GM10847 (cell line): ENCODE data around the gene SAE1.

Experiments used
- POLR2A ChIP-seq: IDR thresholded peaks from 2 replicates; pipeline ENCODE4 v1.6.1; 2011; ENCODE audit not compliant: insufficient read length; ENCODE audit errors: extremely low read depth

SAE1 gene

DNA sequence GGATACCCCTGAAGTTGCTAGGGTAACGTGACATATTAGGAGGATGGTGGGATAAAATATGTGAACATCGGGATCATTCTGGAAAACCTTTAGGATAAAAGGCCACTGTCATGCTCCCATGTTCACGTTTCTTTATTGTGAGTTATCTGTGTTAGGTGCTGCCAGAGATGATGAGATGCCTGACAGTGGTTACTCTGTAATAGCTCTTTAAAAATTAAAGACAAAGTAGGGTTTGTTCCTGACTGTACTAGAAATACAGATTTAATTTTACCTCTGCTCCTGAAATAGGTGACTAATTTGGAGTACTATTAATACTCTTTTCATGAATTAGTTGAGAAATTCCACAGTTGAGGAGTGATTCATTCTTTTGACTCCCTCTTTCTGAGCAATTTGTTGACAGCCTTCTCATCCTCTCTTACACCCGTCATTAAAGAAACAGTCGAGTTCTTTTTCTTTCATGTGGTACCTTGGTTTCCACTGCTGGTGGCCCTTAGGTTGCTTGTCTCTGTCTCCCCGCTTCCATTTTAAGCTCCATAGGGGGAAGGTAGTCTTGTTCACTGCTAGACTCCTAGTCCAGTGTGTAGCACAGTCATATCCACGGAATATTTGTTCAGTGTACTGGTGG is 28.4 kb downstream of the SAE1 start:
- no peak for TF ChIP-seq POLR2A

DNA sequence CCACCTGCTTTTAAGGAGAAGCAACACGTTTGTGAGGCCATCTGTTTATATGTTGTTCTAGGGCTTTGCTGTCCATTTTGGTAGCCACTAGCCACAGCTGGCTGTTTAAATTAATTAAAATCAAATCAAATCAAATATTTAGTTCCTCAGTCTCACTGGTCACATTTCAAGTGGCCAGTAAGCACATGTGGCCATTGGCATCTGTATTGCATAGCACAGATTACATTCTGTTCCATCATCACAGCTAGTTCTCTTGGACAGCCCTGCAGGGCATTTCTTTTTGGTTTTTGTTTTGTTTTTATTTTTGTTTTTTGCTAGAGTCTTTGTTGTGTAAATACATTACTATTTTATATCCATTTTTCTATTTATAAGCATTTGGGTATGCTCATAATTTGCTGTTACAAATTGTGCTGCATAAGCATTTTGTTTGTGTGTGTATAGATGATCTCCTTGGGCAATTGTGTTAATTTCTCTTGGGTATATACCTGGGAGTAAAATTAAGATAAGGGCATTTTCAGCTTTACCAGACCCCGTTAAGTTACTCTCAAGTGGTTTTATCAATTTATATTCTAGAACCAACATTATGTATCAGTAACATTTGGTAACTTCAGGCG is 31.3 kb downstream of the SAE1 start:
- TF ChIP-seq POLR2A = no peak

DNA sequence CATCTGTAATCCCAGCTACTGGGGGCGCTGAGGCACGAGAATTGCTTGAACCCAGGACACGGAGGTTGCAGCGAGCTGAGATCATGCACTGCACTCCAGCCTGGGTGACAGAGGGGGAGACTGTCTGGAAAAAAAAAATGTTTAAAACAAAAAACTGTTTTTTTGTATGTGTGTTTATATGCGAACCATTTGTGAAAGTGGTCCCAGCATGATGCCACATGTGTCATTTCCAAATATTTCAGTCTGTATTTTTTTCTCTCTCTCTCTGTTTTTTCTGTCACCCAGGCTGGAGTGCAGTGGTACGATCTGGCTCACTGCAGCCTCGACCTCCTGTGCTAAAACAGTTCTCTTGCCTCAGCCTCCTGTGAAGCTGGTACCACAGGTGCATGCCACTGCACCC is 37.4 kb downstream of the SAE1 start:
- no peak for TF ChIP-seq POLR2A

DNA sequence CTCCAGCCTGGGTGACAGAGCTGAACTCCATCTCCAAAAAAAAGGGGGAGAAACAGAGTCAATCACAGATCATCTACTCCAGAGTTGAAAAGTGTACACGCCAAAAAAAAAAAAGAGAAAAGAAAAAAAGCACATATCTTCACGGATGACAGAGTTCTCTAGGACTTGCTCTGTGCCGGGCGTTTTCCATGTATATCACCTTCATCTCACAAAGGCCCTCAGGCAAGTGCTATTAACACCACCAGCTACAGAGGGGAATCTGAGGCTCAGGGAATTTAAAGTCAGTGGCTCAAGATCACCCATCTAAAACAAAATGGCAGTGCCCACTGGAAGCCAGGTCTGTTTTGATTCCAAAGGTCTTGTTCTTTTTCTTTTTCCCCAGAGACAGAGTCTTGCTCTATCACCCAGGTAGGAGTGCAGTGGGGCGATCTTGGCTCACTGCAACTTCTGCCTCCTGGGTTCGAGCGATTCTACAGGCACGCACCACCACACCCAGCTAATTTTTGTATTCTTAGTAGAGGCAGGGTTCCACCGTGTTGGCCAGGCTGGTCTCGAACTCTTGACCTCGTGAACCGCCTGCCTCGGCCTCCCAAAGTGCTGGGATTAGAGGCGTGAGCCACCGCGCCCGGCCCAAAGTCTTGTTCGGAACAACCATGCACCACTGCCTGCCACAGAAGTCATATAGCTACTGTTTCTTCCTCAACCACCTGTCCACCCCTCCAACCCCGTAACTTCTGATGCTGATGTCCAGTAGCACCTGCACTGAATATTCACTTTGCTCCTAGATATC is 42.2 kb downstream of the SAE1 start:
- TF ChIP-seq POLR2A = no peak

DNA sequence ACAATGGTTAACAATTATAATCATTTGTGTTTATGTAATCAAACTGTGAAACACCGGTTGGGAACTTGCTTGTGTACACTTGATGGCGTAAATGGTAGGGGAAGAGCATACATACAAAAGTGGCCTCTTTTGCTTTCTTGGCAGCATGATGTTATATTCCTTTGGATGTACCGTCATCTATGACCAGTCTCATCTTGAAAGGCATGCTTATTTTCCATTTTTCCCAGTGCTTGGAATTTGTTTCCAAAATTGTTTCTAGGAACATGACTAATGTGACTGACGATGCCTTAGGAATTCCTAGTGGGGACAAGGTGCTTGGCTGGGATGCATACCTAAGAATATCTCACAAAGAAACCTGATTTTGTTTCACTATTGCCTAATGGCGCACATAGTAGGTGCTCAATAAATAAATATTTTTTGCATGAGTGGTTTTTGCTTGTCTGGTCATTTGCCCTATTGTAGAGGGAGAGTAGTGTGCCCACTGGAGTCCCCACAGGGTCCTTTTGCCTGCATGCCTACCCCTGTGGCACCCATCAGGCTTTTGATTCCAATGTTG is 45.5 kb downstream of the SAE1 start:
- no peak for TF ChIP-seq POLR2A

DNA sequence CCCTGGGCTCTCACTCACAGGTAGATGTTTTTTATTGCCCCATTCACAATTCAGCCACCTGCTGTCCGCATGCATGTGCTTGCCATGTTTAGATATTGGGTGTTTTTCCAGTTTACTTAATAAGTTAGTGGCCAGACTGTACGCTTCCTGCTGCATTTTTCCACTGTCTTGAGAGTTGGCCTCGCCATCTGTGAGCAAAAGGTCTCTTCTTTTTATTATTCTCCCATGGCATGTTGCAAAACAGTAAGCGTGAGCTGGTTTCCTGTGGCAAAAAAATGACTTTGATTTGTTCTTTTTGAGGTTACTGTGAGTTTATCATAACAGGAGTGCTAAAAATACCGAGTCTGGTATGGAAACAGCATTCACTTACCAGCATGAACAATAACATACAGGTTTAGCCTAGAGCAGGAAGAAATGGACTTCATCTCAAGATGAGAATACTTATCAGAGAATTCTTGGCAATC is 46.0 kb downstream of the SAE1 start:
- TF ChIP-seq POLR2A = no peak

DNA sequence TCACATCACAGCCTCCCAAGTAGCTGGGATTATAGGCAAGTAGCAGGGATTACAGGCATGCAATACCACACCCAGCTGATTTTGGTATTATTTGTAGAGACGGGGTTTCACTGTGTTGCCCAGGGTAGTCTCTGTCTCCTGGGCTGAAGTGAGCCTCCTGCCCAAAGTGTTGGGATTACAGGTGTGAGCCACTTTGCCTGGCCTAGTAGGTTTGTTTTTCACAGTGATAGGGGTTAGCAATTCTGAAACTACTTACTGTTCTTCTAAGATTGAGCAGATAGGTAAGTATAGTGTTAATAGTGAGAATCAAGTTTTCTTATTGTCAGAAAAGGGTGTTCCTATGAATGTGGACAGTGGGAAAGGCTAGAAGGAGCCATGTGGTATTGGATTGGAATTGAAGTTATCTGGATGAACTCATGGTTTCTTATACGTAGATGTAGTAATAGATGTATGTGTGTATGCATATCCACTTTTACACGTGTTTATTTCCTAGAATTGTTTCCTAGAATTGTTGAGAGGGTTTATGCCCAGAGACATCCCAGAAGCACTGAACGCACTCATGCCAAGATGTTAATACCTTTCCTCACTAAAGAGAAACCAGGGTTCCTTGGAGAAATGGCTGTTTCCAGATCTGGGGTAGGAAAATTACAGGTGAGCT is 49.1 kb downstream of the SAE1 start:
- no peak for TF ChIP-seq POLR2A

DNA sequence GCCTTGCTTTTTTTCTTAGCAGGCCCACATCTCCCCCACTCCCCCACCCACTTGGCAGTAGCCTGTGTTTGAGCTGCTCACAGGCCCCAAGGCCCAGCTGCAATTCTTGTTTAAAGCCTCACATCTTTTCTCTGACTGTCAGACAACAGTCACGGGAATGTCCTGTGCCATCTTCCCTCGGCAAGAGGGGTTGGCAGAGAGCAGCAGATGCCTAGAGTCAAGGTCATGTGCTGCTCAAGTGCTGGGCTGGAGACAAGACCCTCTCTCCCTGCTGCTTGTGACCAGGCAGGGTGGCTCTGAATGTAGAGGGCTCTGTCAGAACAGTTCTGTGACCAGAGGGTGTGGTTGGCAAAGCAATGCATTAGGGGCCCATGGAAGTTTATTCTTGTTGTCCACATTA is 53.0 kb downstream of the SAE1 start:
- TF ChIP-seq POLR2A = no peak

DNA sequence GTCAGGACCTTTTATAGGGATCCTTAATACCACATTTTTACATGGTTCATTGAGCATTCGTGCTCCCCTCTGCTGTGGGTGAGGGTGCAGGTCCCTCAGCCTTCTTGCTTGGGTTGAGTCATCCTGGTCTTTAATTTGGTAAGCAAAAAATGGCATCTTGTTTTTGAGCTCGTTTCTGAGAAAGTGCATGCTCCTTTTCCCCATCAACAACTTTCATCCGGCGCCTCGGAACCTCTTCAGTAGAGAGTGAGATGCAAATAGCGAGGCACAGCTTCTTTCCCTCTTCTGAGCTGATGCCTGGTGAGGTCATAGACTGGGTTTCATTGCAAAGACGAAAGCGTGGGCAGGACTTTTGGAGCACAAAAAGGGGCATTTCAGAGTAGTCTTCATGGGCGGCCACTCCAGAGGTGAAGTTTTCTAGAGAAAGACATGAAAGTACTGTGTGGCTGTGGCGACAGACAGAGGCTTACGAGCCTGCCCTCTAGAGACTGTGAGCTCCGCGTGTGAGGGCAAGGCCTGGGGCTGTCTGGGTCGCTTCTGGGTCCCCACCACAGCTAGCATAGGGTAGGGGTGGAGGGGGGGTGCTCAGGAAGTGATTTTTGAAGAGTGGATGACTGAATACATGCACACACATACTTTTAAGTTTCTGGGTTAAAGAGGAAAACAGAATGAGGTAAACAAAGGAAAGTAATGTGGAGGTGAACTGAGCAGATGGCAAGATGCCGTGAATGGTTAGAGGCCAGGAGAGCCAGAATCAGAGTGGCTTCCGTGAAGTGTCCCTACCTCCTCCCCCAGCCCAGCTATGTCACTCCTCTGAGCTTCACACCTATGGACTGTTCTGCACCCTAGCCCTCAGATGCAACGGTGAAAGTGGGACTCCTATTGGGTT is 56.1 kb downstream of the SAE1 start:
- TF ChIP-seq POLR2A = no peak

DNA sequence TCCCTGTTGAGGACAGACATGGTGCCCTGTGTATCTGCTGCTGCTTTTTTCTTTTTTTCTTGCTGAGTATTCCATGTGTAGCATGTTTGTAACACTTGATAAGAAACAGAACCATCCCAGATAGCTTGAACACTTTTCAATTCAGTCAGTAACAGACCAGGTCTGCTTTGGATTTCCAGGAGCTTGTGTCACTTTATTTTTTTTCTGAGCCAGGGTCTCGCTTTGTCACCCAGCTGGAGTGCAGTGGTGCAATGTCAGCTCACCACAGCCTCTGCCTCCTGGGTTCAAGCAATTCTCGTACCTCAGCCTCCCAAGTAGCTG is 56.7 kb downstream of the SAE1 start:
- no peak for TF ChIP-seq POLR2A

DNA sequence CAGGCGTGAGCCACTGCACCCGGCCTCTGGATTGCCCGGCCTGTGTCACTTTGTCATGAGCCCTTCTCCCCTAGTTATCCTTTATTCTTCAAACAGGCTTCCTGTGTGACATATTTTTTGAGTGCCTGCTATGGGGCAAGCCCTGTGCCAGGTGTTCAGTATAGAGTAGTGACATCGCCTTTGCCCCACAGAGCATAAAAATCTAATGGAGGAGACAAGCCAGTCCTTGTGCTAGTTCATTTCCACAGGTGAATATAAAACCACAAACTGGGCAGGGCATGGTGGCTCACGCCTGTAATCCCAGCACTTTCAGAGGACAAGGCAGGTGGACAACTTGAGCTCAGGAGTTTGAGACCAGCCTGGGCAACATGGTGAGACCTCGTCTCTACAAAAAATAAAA is 57.2 kb downstream of the SAE1 start:
- TF ChIP-seq POLR2A = no peak

DNA sequence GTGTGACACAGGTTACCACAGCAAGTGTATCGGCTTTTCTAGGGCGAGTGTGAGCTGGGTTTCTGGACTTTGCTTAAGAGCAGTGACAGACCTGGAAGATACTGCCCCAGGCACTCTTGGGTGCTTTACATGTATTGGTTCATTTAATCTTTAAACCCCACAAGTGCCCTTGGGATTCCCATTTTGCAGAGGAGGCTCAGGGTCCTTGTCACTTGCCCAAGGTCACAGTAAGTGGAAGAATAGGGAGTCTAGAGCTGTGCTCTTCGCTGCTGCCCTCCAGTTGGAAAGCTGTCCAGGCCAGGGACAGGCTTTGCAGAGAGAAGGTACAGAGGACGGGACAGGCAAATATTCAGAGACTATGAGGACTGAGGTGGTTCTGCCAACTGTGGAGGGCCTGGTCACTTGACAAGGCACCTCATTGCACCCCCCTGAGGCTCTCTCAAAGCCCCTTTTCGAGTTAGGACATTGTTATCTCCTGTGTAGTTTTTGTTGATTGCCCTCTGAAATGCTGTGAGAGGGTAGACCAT is 57.9 kb downstream of the SAE1 start:
- TF ChIP-seq POLR2A = no peak

DNA sequence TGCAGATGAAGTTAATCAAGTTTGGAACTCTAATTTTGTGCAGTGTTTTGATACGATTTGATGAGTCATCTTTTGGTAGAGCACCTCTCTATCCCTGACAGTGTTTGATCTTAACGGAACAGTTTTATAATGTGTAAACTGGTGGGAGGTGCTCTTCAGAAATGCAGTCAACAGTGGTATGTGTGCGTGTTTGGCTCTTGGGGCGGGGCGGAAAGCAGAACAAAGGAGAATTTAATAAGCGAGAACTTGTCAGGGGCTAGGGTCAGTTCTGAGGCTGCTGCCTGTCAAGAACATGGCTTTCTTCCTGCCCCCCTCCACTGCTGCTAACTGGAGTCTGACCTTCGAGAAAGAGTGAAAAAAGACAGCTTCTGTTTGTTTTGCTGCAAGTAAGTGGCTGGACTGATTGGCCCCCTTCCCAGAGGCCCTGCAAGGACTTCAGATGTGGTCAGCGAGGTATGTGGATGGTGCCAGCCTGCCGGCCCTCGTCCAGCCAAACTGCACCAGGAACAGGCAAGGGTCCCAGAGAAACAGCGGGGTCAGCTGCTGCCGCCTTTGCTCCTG is 59.6 kb downstream of the SAE1 start:
- no peak for TF ChIP-seq POLR2A

DNA sequence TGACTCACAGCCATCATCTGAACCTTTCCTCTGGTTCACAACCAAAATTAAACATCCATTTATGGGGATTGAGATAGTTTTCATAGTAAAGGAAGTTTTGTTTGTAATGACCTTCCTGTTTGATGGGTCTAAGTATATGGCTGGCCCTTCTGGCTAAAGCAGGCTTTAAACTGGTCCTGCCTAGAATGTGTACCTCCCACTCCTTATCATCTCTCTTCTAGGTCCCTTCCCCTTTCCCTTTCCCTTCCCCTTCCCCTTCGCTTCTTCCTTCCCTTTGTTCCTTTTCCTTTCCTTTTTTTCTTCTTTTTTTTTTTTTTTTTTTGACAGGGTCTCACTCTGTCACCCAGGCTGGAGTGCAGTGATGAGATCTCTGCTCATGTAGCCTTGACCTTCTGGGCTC is 64.8 kb downstream of the SAE1 start:
- TF ChIP-seq POLR2A = no peak

DNA sequence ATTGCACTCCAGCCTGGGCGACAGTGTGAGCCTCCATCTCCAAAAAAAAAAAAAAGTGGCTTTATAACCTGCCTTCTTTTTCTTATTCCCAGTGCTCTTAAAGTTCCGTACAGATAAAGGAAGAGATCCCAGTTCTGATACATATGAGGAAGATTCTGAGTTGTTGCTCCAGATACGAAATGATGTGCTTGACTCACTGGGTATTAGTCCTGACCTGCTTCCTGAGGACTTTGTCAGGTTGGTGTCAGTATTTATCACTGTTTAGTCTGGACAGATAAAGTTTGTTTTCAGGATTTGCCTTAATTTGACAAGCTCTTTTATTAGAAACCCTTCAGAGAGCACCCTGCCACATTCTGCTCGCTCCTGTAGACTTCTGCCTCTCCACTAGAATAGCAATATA is 66.5 kb downstream of the SAE1 start:
- no peak for TF ChIP-seq POLR2A

DNA sequence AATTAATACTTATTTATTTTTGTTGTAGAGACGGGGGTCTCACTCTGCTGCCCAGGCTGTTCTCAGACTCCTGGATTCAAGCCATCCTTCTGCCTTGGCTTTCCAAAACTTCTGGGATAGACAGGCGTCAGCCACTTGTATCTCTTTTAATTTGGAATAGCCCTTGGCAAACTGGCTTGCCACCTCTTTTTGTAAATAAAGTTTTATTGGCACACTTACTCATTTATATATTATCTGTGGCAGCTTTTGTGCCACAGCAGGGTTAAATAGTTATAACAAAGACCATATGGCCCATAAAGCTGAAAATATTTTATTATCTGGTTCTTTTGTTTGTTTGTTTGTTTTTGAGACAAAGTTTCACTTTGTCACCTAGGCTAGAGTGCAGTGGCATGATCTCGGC is 69.9 kb downstream of the SAE1 start:
- TF ChIP-seq POLR2A = no peak
